GM19452 (cell line): ENCODE measurements around the gene ZNF346.
"Not testable (repeated sequence)": the region's sequence is repeated elsewhere in the genome, so short reads cannot be mapped to it uniquely, and the experiment has no call there.

ENCODE experiments used
- ATAC-seq: cut with Tn5 transposase; IDR thresholded peaks from one replicate; pipeline ENCODE4 v1.9.1; 2021; ENCODE audit not compliant: unreplicated experiment

ZNF346 gene

GRCh38 chr5:177006265-177006972 is 16.1 kb upstream of the ZNF346 start, which contains the start of gene UIMC1:
Gene UIMC1 (minus strand): TSS chr5:177006779. CDS start chr5:176982615, 24,164 bp downstream.
- ATAC-seq = peak; percentile 73

- ATAC-seq = no peak
Observed at GRCh38 chr5:177008716-177009115, 13.8 kb upstream of the ZNF346 start.

- no peak for ATAC-seq
Observed at GRCh38 chr5:177010153-177010552, 12.3 kb upstream of the ZNF346 start.

GRCh38 chr5:177015156-177015555 is 7.3 kb upstream of the ZNF346 start:
- ATAC-seq = no peak

GRCh38 chr5:177018341-177018740 is 4.2 kb upstream of the ZNF346 start:
- no peak for ATAC-seq

GRCh38 chr5:177020033-177020432 is 2.5 kb upstream of the ZNF346 start:
- no peak for ATAC-seq

GRCh38 chr5:177023303-177023664 is 788 bp downstream of the ZNF346 start:
- peak; percentile 5 for ATAC-seq

- ATAC-seq = no peak
Observed at GRCh38 chr5:177024559-177024958, 2.1 kb downstream of the ZNF346 start.

- ATAC-seq = no peak
Observed at GRCh38 chr5:177025101-177025601, 2.7 kb downstream of the ZNF346 start.

- ATAC-seq = no peak
Observed at GRCh38 chr5:177027665-177028064, 5.2 kb downstream of the ZNF346 start.

- no peak for ATAC-seq
Observed at GRCh38 chr5:177029498-177029897, 7.0 kb downstream of the ZNF346 start.

GRCh38 chr5:177035976-177036375 is 13.5 kb downstream of the ZNF346 start:
- ATAC-seq = no peak

GRCh38 chr5:177036443-177036842 is 13.9 kb downstream of the ZNF346 start:
- no peak for ATAC-seq

GRCh38 chr5:177036921-177037320 is 14.4 kb downstream of the ZNF346 start:
- ATAC-seq = no peak

- no peak for ATAC-seq
Observed at GRCh38 chr5:177040814-177041420, 18.4 kb downstream of the ZNF346 start.

- ATAC-seq = no peak
Observed at GRCh38 chr5:177041936-177042335, 19.4 kb downstream of the ZNF346 start.

GRCh38 chr5:177043114-177043513 is 20.6 kb downstream of the ZNF346 start:
- no peak for ATAC-seq

- ATAC-seq = no peak
Observed at GRCh38 chr5:177043958-177044357, 21.5 kb downstream of the ZNF346 start.

GRCh38 chr5:177044641-177045040 is 22.1 kb downstream of the ZNF346 start:
- ATAC-seq = no peak

- no peak for ATAC-seq
Observed at GRCh38 chr5:177045631-177046030, 23.1 kb downstream of the ZNF346 start.

GRCh38 chr5:177048531-177048930 is 26.0 kb downstream of the ZNF346 start:
- ATAC-seq = not testable (repeated sequence)

- no peak for ATAC-seq
Observed at GRCh38 chr5:177049285-177049684, 26.8 kb downstream of the ZNF346 start.
